GM18508 (cell line): Measurements from ENCODE around the gene FHOD3.

ENCODE experiments used
- ATAC-seq: cut with Tn5 transposase; IDR thresholded peaks from one replicate; pipeline ENCODE4 v1.9.1; 2021; ENCODE audit warnings: moderate number of reproducible peaks; ENCODE audit not compliant: insufficient read depth, unreplicated experiment

FHOD3 gene

GRCh38 chr18:36672437-36673344, 375.2 kb downstream of the FHOD3 start:
- ATAC-seq, result no peak

GRCh38 chr18:36673452-36673851, 375.9 kb downstream of the FHOD3 start:
- no peak for ATAC-seq

- ATAC-seq, result no peak
Measured at GRCh38 chr18:36675076-36675475, 377.6 kb downstream of the FHOD3 start.

GRCh38 chr18:36675542-36675941, 378.0 kb downstream of the FHOD3 start:
- ATAC-seq, result no peak

GRCh38 chr18:36676629-36677028, 379.1 kb downstream of the FHOD3 start:
- no peak for ATAC-seq

GRCh38 chr18:36680042-36680441, 382.5 kb downstream of the FHOD3 start:
- no peak for ATAC-seq

- ATAC-seq, result no peak
Measured at GRCh38 chr18:36685580-36685979, 388.1 kb downstream of the FHOD3 start.

- no peak for ATAC-seq
Measured at GRCh38 chr18:36688020-36688965, 390.8 kb downstream of the FHOD3 start.

GRCh38 chr18:36692371-36692770, 394.9 kb downstream of the FHOD3 start:
- ATAC-seq, result no peak

- ATAC-seq, result no peak
Measured at GRCh38 chr18:36692921-36693332, 395.4 kb downstream of the FHOD3 start.

- no peak for ATAC-seq
Measured at GRCh38 chr18:36693931-36694620, 396.6 kb downstream of the FHOD3 start.

GRCh38 chr18:36695806-36696205, 398.3 kb downstream of the FHOD3 start:
- ATAC-seq, result no peak

- no peak for ATAC-seq
Measured at GRCh38 chr18:36697905-36698304, 400.4 kb downstream of the FHOD3 start.

- ATAC-seq, result no peak
Measured at GRCh38 chr18:36700955-36701354, 403.4 kb downstream of the FHOD3 start.

- no peak for ATAC-seq
Measured at GRCh38 chr18:36702401-36703013, 405.0 kb downstream of the FHOD3 start.

GRCh38 chr18:36704156-36704555, 406.6 kb downstream of the FHOD3 start:
- ATAC-seq, result no peak

- ATAC-seq, result no peak
Measured at GRCh38 chr18:36706134-36706881, 408.8 kb downstream of the FHOD3 start.

GRCh38 chr18:36708366-36708765, 410.9 kb downstream of the FHOD3 start:
- ATAC-seq, result no peak

- no peak for ATAC-seq
Measured at GRCh38 chr18:36709315-36709714, 411.8 kb downstream of the FHOD3 start.
